ENCODE results near the gene TEX19. TPM values are rescaled to one million over a fixed set of nuclear protein-coding genes. Genes with fewer than 3 reads are reported as not detected.

The TEX19 gene
- total and polyA plus RNA-seq, 10 of the 15 experiments (the other 5 are each of a cell fraction or from before 2014, with no cell fraction given) = 0.03 to 0.32 (median 0.13) TPM; not detected in 3

DNA sequence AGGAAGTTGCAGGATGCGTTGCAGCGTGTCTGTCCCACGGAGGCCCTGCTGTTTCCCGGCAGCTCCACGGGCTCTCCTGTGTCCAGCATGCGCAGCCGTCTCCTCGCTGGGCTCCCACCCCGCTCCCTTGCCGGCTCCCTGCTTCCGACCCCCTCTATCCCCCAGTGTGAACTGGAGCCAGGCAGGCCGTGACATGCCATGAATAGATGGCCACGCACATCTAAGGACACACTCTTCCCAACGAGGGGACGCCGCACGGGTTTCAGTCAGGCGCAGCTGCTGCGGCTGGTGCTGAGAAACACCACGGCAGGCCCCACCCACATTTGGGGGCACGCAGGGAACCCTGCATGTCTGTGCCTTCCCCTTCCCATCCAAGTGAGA, 49.9 kb downstream of the TEX19 start:
- in situ Hi-C loops (cut with MboI) (loop anchor here (5.0 kb wide), 1 partner anchor 57 kb away; no protein-coding TSS in a partner anchor), intact Hi-C loops (cut with micrococcal nuclease; ENCODE audit: unreplicated experiment) (no loop called here)
- ChIA-PET POLR2A (no interaction called here), CTCF (interaction anchor here (0.8 to 2.3 kb wide), 2 partner anchors 59 to 128 kb away, joined by 3 to 15 read pairs; no protein-coding TSS in a partner anchor), SMC1A (ENCODE audit: uncharacterized antibody, unreplicated experiment) (no interaction called here), RAD21 (ENCODE audit: unreplicated experiment) (no interaction called here)
- peaks cover 0 to 6% of the 10 kb centered on the region in 2 experiments; a peak in 2 of 4 replicates for H3K36me3 ChIP-seq (ENCODE audit: control insufficient read depth in 2 of 2, insufficient read depth in 2 of 2, low read length in 1 of 2)
- no peak for DNase-seq (ENCODE audit: low read depth, low spot score)
- 92% methylated on average over 21 of the region's 21 CpGs for WGBS (ENCODE audit: insufficient coverage, insufficient replicate concordance, low lambda C conversion rate, missing lambda C conversion rate)
- no peak overlapping the region for H3K4me2 ChIP-seq (ENCODE audit: control insufficient read depth, insufficient read depth)
- H3K4me3 ChIP-seq = no peak overlapping the region
- H4K20me1 ChIP-seq (ENCODE audit: control insufficient read depth, insufficient read depth) = no peaks in the 10 kb centered on the region
- H3K79me2 ChIP-seq (ENCODE audit: control insufficient read depth, insufficient read depth, low read length) = no peaks in the 10 kb centered on the region
- no peaks in the 10 kb centered on the region for H3K4me1 ChIP-seq (ENCODE audit: control insufficient read depth, insufficient read depth, low read length)
- no peak overlapping the region for H2AFZ ChIP-seq (ENCODE audit: control insufficient read depth, low read depth, low read length)
- no peak for ATAC-seq
- BruUV-seq (replicated peaks) = no TSS peak
- H3K27ac ChIP-seq (ENCODE audit: control insufficient read depth, insufficient read depth) = no peak overlapping the region
- no peaks in the 10 kb centered on the region for H3K27me3 ChIP-seq (replicated peaks in 1 of 2; ENCODE audit: control insufficient read depth in 2 of 2, insufficient read depth in 2 of 2, low read length in 1 of 2)
- FAIRE-seq = no peak
- H3K9me3 ChIP-seq (replicated peaks; ENCODE audit: control insufficient read depth, insufficient read depth, low read length) = no peaks in the 10 kb centered on the region
- TF ChIP-seq NR2C2 (IDR thresholded peaks at IDR 0.05; ENCODE audit: borderline replicate concordance, control insufficient read depth, insufficient read length, low read depth) = no peak
- TF ChIP-seq CREM (IDR thresholded peaks at IDR 0.05; ENCODE audit: low read depth) = no peak
- TF ChIP-seq, protein P1, sequence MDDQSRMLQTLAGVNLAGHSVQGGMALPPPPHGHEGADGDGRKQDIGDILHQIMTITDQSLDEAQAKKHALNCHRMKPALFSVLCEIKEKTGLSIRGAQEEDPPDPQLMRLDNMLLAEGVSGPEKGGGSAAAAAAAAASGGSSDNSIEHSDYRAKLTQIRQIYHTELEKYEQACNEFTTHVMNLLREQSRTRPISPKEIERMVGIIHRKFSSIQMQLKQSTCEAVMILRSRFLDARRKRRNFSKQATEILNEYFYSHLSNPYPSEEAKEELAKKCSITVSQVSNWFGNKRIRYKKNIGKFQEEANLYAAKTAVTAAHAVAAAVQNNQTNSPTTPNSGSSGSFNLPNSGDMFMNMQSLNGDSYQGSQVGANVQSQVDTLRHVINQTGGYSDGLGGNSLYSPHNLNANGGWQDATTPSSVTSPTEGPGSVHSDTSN (IDR thresholded peaks at IDR 0.05; ENCODE audit: insufficient replicate concordance, low read depth, low read length) = no peak
- TF ChIP-seq NFYB (IDR thresholded peaks at IDR 0.05; ENCODE audit: insufficient read depth, low read depth, low read length) = no peak
- no peak for TF ChIP-seq MTA2 (IDR thresholded peaks at IDR 0.05; ENCODE audit: low read depth)
- TF ChIP-seq RB1 (IDR thresholded peaks at IDR 0.05; ENCODE audit: borderline replicate concordance) = no peak
- TF ChIP-seq CHD2 (IDR thresholded peaks at IDR 0.05; ENCODE audit: borderline replicate concordance, low read depth, low read length) = no peak
- TF ChIP-seq, protein P2, sequence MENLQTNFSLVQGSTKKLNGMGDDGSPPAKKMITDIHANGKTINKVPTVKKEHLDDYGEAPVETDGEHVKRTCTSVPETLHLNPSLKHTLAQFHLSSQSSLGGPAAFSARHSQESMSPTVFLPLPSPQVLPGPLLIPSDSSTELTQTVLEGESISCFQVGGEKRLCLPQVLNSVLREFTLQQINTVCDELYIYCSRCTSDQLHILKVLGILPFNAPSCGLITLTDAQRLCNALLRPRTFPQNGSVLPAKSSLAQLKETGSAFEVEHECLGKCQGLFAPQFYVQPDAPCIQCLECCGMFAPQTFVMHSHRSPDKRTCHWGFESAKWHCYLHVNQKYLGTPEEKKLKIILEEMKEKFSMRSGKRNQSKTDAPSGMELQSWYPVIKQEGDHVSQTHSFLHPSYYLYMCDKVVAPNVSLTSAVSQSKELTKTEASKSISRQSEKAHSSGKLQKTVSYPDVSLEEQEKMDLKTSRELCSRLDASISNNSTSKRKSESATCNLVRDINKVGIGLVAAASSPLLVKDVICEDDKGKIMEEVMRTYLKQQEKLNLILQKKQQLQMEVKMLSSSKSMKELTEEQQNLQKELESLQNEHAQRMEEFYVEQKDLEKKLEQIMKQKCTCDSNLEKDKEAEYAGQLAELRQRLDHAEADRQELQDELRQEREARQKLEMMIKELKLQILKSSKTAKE (IDR thresholded peaks at IDR 0.05; ENCODE audit: low read depth, poor library complexity, severe bottlenecking) = no peak
- no peak for TF ChIP-seq SUPT20H (IDR thresholded peaks at IDR 0.05; ENCODE audit: borderline replicate concordance, control insufficient read depth, low read depth, low read length)
- no peak for TF ChIP-seq LARP7 (IDR thresholded peaks at IDR 0.05)
- TF ChIP-seq, protein P3, sequence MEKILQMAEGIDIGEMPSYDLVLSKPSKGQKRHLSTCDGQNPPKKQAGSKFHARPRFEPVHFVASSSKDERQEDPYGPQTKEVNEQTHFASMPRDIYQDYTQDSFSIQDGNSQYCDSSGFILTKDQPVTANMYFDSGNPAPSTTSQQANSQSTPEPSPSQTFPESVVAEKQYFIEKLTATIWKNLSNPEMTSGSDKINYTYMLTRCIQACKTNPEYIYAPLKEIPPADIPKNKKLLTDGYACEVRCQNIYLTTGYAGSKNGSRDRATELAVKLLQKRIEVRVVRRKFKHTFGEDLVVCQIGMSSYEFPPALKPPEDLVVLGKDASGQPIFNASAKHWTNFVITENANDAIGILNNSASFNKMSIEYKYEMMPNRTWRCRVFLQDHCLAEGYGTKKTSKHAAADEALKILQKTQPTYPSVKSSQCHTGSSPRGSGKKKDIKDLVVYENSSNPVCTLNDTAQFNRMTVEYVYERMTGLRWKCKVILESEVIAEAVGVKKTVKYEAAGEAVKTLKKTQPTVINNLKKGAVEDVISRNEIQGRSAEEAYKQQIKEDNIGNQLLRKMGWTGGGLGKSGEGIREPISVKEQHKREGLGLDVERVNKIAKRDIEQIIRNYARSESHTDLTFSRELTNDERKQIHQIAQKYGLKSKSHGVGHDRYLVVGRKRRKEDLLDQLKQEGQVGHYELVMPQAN (conservative IDR thresholded peaks at IDR 0.05) = no peak
- TF ChIP-seq MTA3 (IDR thresholded peaks at IDR 0.05; ENCODE audit: borderline replicate concordance, low read length) = no peak
- no peak for TF ChIP-seq ATF7 (IDR thresholded peaks at IDR 0.05; ENCODE audit: low read depth)
- TF ChIP-seq CHD4 (IDR thresholded peaks at IDR 0.05) = no peak
- no peak for TF ChIP-seq SREBF1 (IDR thresholded peaks at IDR 0.05; ENCODE audit: low read length)
- TF ChIP-seq, protein P4, sequence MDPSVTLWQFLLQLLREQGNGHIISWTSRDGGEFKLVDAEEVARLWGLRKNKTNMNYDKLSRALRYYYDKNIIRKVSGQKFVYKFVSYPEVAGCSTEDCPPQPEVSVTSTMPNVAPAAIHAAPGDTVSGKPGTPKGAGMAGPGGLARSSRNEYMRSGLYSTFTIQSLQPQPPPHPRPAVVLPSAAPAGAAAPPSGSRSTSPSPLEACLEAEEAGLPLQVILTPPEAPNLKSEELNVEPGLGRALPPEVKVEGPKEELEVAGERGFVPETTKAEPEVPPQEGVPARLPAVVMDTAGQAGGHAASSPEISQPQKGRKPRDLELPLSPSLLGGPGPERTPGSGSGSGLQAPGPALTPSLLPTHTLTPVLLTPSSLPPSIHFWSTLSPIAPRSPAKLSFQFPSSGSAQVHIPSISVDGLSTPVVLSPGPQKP (IDR thresholded peaks at IDR 0.05; ENCODE audit: low read depth, low read length) = no peak
- no peak overlapping the region for H3K9ac ChIP-seq (ENCODE audit: control insufficient read depth, insufficient read depth, low read length)
